Astrocyte (in vitro differentiated cells and primary cell): Measurements from ENCODE around the gene NLRC4.

Source experiments
- CTCF ChIP-seq: IDR thresholded peaks from 2 replicates; pipeline ENCODE4 v1.5.1; 2011; ENCODE audit warnings: low read depth, mild to moderate bottlenecking, inconsistent platforms, low read length, moderate library complexity; ENCODE audit not compliant: insufficient read depth
- EZH2 ChIP-seq: IDR thresholded peaks from 2 replicates; pipeline ENCODE4 v1.6.1; 2012; ENCODE audit warnings: mild to moderate bottlenecking, low read length, inconsistent platforms; ENCODE audit not compliant: insufficient read depth

- no peak for TF ChIP-seq CTCF
- no peak for TF ChIP-seq EZH2
Observed at GRCh38 chr2:32264422-32265105, at the start of gene NLRC4.
